Stimulated activated CD4-positive, alpha-beta T cell treated with anti-CD3 and anti-CD28 coated beads, Interleukin-4, amount 100 ng/mL, for 4 hours (primary cell): ENCODE data around the gene FNDC8.
A peak's percentile ranks its signal among the peaks of the same experiment; 100 is the strongest.
"Not testable (repeated sequence)": the region's sequence is repeated elsewhere in the genome, so short reads cannot be mapped to it uniquely, and the experiment has no call there.

Experiments
- DNase-seq, 2 experiments: peaks; one replicate each; pipeline ENCODE4 v3.0.0-alpha.2; 2020

The FNDC8 gene

DNA sequence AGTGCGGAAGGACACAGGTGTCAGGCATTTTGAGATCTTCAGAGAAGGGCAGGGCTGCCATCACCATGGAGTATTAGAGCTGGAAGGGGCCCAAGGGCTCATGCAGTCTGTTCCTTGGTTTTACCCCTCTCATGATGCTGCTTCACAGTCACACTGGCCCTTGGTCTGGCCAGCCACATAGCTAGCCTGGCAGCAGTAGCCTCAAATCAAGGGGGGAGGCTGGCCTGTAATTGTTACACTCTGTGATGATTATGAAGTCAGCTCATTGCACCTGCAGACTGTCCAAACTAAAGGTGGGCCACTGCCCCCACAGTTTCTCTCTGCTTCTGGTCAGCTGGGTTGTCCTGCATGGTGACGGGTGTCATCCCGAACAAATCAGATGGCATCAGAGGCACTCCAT lies at the start of gene FNDC8:
Gene FNDC8, plus strand, starts transcription at position 301 of the 400 bp plus-strand sequence. Its CDS starts 79 bp downstream, at position 380.
- DNase-seq: no peak

GRCh38 chr17:35073183-35073790 lies 48.1 kb upstream of the FNDC8 start:
- DNase-seq: no peak

DNA sequence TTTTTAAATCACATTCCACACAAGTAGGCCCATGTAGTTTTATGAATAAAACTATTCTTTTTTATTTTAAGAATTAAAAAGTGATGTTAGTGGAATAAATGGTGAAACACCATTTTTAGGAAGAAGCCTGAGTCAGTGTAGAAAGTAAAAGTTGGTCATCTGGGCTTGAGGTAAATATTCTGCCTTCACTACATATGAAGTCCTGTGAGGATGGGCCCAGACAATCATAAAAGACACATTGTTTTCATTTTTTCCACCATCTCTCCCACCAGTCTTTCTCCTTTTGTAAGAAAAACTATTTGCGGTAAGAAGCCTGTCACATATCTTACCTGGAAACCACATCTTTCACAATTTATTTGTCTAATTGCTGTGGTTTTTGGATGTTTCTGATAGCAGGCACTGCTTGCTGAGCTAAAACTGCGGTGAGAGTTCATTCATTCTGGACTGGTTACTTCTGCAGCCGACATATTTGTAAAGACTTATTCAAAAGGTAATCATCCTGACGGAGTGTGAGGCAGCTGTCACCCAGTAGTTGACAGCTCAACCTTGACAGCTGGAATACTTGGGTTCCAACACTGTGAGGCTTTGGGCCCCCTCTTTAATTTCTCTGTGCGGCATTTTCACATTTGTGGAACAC lies 47.3 kb upstream of the FNDC8 start:
- DNase-seq: no peak

GRCh38 chr17:35074711-35075707 lies 46.4 kb upstream of the FNDC8 start:
- no peak for DNase-seq

DNA sequence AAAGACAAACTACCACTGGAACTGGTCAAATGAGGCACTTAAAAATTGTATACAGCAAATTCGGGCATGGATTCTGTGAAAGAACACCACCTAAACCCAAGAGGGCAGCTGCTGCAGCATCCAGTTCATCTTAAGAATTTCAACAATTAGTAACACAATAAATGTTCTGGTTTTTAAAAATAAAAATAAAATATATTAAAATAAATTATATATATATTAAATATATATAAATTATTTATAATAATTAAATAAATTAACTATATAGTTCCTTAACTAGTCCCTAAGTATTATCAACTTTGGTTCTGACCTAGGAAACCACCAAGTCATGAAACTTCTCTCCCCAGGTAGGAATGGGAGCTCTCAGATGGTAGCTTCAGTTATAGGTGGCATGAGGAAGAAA lies 44.5 kb upstream of the FNDC8 start:
- no peak for DNase-seq

- no peak for DNase-seq
Observed at GRCh38 chr17:35079547-35080423, 41.6 kb upstream of the FNDC8 start.

DNA sequence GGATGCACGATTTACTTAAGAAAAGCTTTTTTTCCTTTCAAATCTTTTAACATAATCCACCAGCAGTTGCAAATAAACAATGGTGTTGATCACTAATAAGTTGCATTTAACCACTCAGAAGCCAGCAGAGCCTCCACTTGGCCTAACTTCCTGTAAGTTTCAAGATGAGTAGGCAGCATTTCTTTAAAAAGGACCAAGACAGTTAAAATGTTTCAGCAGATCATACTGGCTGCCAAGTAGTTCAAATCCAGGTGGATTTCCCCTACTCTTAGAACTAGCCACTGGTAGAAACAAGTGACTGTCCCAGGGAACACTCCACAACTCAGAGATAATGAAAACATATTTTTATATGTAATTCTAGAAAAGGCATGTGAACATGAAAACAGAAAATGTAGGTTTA lies 40.9 kb upstream of the FNDC8 start:
- DNase-seq: no peak

GRCh38 chr17:35081638-35082037 lies 39.8 kb upstream of the FNDC8 start:
- DNase-seq: no peak

- peak in 1 of 2 experiments; percentile 19 for DNase-seq
Observed at GRCh38 chr17:35082073-35082657, 39.2 kb upstream of the FNDC8 start.

DNA sequence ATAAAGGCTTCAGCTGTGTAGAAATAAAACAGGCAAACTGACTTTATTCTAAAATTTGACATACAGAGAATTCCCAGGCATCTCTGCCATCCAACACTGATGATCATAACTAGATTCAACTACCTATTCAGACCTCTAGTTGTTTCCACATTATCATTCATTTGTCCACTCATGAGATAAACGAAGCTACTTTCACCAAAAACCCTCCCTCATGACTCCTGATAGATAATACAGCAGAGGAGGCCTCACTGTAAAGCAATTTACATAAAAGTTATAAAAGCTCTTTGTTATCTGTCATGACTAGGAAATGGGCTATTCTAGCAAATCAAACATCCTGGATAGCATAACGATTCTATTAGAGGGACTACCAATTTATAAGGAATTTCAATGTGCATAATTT lies 38.3 kb upstream of the FNDC8 start:
- no peak for DNase-seq

GRCh38 chr17:35084987-35085386 lies 36.4 kb upstream of the FNDC8 start:
- no peak for DNase-seq

- no peak for DNase-seq
Observed at GRCh38 chr17:35086164-35086563, 35.3 kb upstream of the FNDC8 start.

DNA sequence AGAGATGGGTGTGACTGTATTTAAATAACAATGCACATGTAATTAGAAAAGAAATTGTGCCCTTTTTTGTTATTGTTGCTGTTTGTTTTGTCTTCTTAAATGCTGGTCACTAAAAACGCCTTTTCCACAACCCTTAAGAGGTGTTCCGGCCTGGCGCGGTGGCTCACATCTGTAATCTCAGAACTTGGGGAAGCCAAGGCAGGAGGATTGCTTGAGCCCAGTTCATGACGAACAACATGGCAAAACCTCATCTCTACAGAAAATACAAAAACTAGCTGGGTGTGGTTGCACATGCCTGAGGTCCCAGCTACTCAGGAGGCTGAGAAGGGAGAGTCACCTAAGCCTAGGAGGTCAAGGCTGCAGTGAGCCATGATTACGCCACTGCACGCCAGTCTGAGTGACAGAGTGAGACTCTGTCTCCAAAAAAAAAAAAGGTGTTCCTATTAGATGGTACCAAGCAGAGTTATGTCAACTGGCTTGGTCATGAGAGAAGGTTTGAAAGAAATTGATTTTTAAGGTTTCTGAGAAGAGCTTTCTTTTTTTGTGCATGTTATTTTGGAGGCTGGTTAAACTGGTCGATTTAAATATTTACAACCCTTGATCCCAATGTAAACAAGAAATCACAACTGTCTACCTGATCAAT lies 34.4 kb upstream of the FNDC8 start:
- DNase-seq: no peak

- DNase-seq: peak; percentile 7 to 21
Observed at GRCh38 chr17:35087731-35088355, 33.6 kb upstream of the FNDC8 start.

DNA sequence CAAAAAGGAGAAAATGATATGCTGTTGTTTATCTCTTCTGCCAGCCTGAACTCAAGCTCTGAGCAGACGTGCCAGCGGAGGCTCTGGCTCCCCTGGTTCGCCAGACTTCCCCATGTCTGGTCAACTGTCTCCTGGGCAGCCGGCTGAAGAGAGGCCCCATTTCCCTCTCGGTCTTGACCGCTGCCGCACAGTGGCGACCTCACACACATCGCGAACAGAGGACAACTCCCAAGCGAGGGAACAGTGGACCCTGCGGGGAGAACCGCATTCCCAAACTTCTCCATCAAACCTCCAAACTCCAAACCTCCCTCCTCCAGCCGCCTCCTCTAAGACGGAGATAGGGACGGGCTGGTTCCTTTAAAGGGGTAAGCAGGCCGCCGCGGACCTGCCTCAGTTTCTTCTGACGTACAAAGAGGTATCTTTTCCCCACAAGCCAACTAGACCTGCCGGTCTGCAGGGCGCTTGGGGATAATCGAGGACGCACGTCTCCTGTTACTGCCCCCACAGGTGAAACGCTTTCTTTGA lies 33.0 kb upstream of the FNDC8 start:
- DNase-seq: peak in 1 of 2 experiments; percentile 2

- peak; percentile 85 to 92 for DNase-seq
Observed at GRCh38 chr17:35088881-35089585, 32.4 kb upstream of the FNDC8 start.

DNA sequence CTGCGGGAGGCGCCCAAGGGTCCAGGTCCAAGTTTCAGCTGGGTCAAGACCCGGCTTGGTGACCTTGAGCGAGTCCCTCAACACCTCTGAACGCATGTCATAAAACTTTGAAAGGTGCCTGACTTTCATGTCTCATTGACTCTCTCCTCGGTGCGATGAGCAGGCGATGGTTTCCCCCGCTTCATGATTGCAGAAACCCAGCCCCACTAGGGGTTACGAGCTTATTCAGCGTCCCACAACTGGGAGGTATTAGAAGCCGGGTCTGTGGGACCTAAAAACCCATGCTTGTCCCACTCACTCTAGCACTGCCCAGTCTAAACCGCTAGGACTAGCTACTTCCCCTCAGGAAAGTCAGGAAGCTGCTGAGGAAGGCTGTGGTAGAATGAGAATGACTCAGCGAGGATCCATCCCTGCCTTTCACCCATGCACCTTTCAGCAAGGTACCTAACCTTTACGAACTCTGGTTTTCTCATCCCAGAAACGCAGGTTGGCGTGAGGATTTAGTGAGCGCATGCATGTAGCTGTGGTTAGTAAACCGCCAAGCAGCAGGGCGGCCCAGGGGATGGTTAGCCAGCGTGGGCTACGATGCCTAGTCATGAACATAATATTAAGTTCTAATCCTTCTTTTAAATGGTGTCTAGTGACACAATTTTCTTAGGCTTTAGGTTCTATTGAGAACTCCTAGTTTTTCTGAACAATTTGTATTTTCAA lies 31.7 kb upstream of the FNDC8 start:
- peak; percentile 36 to 67 for DNase-seq

- not testable (repeated sequence) for DNase-seq
Observed at GRCh38 chr17:35090707-35091106, 30.7 kb upstream of the FNDC8 start.

GRCh38 chr17:35094902-35095301 lies 26.5 kb upstream of the FNDC8 start:
- no peak for DNase-seq

DNA sequence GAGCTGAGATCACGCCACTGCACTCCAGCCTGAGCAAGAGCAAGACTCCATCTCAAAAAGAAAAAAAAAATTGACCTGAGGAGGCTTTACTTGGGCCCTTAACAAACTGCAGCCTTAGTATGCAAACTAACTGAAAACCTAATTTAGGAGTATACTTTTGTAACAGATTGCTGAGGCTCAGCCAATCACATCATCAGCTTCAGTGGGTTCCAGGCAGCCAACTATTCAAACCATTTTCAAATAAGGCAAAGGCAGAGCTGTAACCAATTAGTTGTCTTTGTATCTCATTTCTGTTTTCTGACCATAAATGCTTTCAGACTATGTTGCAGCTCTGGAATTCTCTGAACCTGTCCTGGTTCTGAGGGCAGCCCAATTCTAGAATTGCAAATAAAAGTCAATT lies 25.7 kb upstream of the FNDC8 start:
- DNase-seq: no peak
